COLO668 (cell line): ENCODE measurements around the gene TASP1.
"Not testable (repeated sequence)": the region's sequence is repeated elsewhere in the genome, so short reads cannot be mapped to it uniquely, and the experiment has no call there.

ENCODE experiments used
- DNase-seq: peaks from one replicate; lab custom pipeline; 2025; ENCODE audit not compliant: unreplicated experiment; lab: John Stamatoyannopoulos, UW

The TASP1 gene, protein sequence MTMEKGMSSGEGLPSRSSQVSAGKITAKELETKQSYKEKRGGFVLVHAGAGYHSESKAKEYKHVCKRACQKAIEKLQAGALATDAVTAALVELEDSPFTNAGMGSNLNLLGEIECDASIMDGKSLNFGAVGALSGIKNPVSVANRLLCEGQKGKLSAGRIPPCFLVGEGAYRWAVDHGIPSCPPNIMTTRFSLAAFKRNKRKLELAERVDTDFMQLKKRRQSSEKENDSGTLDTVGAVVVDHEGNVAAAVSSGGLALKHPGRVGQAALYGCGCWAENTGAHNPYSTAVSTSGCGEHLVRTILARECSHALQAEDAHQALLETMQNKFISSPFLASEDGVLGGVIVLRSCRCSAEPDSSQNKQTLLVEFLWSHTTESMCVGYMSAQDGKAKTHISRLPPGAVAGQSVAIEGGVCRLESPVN

GRCh38 chr20:13638496-13639149 lies at the start of gene TASP1:
TASP1 (minus strand) TSS chr20:13638932; CDS start chr20:13630078, 8,854 bp downstream.
- peak; percentile 99 for DNase-seq

DNA sequence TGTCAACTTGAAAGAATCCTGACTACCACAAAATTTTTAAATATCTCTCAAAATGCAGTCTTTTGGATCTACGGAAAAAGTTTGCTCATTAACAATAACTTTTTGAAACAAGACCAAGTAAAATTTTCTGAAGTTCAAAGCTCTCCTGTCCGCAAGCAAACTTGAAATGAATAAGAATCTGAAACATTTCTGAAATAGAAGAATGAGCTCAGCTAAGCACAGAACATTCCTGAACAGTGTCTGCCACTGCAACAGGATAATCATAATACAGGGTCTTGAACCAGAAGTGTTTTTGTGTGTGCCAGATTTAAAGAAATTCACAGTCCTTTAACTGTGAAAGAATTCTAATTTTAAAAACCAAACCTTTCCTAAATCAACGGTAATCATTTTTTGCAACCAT lies 49.1 kb upstream of the TASP1 start:
- no peak for DNase-seq

GRCh38 chr20:13685623-13686022 lies 46.9 kb upstream of the TASP1 start:
- DNase-seq = no peak

- DNase-seq = no peak
Observed at GRCh38 chr20:13684566-13685222, 46.0 kb upstream of the TASP1 start.

- DNase-seq = no peak
Observed at GRCh38 chr20:13683833-13684232, 45.1 kb upstream of the TASP1 start.

GRCh38 chr20:13681248-13682125 lies 42.8 kb upstream of the TASP1 start:
- DNase-seq = no peak

DNA sequence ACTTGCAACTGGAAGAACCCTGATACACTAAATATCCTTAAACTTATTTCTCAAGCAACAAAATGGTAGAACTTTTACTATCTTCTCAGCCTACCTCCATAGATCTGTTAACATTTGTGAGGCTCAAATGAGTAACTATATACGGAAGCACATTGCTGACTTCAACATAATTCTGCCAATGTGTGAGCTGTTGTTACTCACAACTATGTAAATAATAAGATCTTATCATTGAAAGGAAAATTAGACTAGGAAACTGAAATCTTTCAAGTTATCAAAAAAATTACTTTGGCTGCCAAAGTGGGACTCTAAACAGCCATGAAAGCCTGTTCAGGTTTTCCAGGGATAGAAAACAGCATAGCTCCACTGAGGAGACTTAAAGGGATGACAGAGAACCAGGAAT lies 40.2 kb upstream of the TASP1 start:
- no peak for DNase-seq

GRCh38 chr20:13677241-13677640 lies 38.5 kb upstream of the TASP1 start:
- DNase-seq = no peak

DNA sequence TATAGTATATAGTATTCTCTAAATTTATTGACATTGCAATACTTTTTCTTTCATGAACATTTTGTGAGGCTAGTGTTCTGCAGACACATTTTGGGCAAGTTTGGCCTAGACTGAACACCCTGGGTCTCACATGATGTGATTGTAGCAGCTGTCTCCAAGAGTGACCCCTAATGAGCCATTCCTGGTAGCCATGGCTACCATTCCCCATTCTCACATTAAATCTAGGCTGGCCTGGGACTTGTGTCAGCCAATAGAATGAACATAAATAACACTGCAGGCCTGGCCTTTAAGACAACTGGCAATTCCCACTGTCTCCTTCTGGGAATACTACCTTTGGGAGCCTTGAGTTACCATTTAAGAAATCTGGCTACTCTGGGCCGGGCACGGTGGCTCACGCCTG lies 38.0 kb upstream of the TASP1 start:
- DNase-seq = no peak

- DNase-seq = no peak
Observed at GRCh38 chr20:13672690-13673089, 34.0 kb upstream of the TASP1 start.

DNA sequence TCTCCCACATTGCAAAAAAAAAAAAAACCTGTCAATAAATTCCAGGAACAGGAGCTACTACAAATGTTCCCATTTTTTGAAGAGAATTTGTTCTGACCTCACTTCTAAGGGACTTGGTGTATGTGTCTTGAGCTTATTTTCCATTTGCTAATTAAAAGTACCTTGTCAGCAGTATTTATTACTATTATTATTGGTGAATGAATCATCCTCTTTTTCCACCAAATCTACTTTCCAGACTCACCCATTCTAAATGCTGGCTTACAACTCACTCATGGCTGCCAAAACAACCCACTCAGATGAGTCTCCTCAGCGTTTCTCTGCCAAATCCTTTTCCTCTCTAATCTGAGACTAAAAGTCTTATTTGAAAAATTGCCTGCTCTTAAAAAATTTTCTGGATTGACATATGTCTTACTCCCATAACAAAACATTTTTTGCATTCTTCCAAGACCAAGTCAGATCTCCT lies 33.2 kb upstream of the TASP1 start:
- no peak for DNase-seq

DNA sequence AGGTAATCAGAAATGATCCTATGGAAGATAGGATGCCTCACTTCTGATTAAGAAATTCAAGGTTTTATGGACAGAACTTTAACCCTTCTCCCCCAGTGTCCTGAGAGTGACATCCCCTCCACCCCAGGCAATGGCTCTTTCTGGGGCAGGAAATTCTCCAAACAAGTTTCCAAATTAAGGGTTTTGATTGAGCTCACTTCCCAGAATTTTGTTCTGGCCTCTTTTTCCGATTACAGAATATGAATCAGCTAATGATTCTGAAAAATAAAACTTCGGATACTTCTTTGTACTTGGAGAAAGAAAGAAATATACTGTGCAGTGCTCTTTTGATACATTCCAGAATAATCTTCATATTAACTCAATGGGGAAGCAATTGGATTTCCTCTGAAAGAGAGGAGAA lies 32.8 kb upstream of the TASP1 start:
- DNase-seq = no peak

- DNase-seq = no peak
Observed at GRCh38 chr20:13670160-13670559, 31.4 kb upstream of the TASP1 start.

DNA sequence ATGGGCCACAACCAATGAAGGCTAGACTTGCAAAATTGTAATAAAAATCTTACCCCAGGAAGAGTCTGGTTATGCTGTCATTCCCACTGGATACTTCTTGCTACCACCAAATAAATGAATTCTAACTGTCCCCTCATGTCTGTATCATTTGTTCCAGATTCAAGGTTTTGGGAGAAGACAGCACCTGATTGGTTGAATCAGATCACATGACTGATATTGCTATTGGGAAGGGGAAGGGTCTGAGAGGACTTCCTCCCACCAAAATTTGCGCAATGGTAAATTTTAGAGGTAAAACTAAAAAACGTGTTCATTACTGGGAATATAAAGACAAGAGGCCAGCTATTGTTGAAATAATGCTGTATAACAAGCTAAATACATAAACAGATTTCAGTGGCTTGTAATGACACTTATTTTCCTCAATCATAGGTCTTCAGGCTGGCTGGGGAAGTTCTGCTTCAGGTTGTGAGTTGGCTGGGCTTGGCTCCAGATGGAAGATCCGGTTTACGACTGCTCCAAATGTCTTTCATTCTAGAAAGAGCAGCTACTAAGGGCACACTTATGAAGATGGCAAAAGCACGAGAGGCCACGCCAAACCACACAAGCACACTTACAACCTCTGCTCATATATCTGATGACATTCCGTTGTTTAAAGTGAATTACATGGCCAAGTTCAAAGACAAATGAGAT lies 27.1 kb upstream of the TASP1 start:
- no peak for DNase-seq

DNA sequence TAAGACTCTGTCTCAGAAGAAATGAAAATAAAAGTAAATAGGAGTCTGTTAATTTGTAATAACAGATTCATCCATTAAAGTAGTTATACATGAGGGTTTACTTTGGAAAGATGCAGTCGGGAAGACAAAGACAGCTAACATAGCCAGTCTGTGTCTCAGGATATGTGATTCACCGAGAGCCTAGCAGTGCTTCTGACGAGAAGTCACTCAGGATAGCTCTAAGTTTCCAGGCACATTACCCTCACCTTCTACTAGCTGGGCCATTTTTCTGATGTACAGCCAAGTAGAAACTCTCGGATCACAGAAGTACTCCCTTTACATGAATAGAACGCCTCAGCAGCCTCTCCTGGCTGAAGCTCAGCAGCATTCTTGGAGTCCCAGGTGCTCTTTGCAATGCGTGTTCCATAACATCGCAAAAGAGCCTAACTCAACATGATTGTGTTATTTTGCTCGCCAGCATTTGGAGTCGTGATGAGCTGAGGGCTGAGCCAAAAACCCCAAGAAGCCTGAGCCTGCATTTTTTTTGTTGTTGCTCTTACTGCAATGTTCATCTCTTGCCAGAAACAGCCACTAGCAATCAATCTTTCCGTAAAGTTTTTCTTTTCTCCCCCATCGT lies 22.4 kb upstream of the TASP1 start:
- DNase-seq = no peak

DNA sequence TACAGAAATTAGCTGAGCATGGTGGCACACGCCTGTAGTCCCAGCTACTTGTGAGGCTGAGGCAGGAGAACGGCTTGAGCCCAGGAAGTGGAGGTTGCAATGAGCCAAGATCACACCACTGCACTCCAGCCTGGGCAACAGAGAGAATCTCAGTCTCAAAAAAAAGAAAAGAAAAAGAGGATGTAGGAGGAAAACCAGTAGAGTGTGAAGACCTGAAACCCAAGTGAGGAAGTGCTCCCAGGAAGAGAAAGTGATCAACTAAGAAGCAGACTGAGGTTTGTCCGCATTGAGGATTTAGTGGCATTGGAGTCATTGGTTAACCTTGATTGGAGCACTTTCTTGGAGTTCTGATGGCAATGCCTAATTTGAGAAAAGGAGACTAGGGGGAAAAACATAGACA lies 20.6 kb upstream of the TASP1 start:
- DNase-seq = no peak

DNA sequence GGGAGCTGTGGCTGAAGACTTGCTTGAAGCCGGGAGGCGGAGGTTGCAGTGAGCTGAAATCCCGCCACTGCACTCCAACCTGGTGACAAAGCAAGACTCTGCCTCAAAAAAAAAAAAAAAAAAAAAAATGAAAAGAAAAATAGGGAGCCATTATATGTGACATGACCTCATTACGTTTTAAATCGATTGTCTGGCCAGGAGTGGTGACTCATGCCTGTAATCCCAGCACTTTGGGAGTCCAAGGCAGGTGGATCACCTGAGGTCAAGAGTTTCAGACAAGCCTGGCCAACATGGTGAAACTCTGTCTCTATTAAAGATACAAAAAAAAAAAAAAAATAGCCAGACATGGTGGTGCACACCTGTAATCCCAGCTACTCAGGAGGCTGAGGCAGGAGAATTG lies 19.3 kb upstream of the TASP1 start:
- DNase-seq = not testable (repeated sequence)

DNA sequence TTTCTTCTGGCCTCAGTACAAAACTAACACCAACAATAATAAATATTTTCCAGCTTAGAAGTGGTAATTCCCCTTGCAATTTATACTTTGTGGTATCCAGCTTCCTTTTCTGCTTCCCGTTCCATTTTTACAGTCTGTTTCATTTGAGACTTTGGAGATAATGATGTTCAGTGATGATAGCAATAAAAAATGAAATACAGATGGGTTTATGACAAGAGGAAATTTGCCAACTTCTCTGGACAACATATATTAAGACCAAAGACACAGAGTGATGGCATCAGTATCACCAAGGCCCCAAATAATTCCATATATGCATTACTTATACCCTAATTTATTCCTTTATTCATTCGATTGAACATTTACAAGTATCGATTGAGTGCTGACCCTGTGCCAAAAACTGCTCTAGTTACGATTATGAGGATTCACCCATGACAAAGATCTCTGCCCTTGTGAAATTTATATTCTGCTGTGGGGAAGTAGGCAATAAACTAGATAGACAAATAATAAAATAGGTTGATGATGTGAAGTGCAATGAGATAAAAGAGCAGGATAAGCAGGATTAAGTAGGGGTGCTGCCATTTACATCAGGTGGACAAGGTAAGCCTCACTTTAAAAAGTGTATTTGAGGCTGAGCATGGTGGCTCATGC lies 18.1 kb upstream of the TASP1 start:
- no peak for DNase-seq

- DNase-seq = no peak
Observed at GRCh38 chr20:13654463-13655023, 15.8 kb upstream of the TASP1 start.
